Lower leg skin (tissue), 4 donors: ENCODE measurements around the gene ZC3H12C. TPM values are rescaled to one million over a fixed set of nuclear protein-coding genes. Genes with fewer than 3 reads are reported as not detected.
"Not testable (repeated sequence)": the region's sequence is repeated elsewhere in the genome, so short reads cannot be mapped to it uniquely, and the experiment has no call there.

Experiments
- DNase-seq, 2 donors: peaks; one replicate each; pipeline ENCODE4 v3.0.0-alpha.2; 2019; ENCODE audit warnings: low spot score in 2 of 2
- H3K4me3 ChIP-seq: fragments of 200-600 bp; sonication (generic); 2 replicates; pipeline ENCODE4 v1.5.1; 2017; ENCODE audit warnings: mild to moderate bottlenecking, low read depth; ENCODE audit not compliant: poor library complexity, severe bottlenecking
- CTCF ChIP-seq, 3 donors: fragments of 450-650 bp; IDR thresholded peaks; one replicate each; pipeline ENCODE4 v1.5.1; 2016; ENCODE audit warnings: antibody characterized with exemption in 3 of 3, mild to moderate bottlenecking in 3 of 3, moderate library complexity in 2 of 3
- POLR2A ChIP-seq, 2 donors: fragments of 450-650 bp; IDR thresholded peaks; one replicate each; pipeline ENCODE4 v1.6.1; 2016 to 2017; ENCODE audit warnings: antibody characterized with exemption in 2 of 2, mild to moderate bottlenecking in 1 of 2, moderate library complexity in 1 of 2
- WGBS, 2 donors: methylation state at CpG; one replicate each; pipeline ENCODE4 v1.1.5; 2018; 5-methylcytosine and 5-hydroxymethylcytosine counted together
- intact Hi-C: fragments of 100-400 bp; cut with DNase I; formaldehyde crosslinking; loops from one replicate; pipeline ENCODE4 v1.15.0; 2023; ENCODE audit warnings: low total_unique reads
- total RNA-seq, 4 donors: library from RNA; depleted of rRNA; stranded (reverse); fragments of >200 nt; gene quantifications; one replicate each; pipeline ENCODE4 v1.1.0, GENCODE V29; 2016

The ZC3H12C gene
- total RNA-seq, 4 donors from 2014 or later: 13.7 to 22.6 (median 14.6) TPM

- peak in 1 of 2 donors; percentile 34 for DNase-seq
- intact Hi-C loops: loop anchor here (5.0 kb wide), 1 partner anchor 238 kb away; no protein-coding TSS in a partner anchor
These were observed 106.2 kb downstream of the ZC3H12C start for GRCh38 chr11:110199184-110199981.

GRCh38 chr11:110200241-110200640 lies 107.0 kb downstream of the ZC3H12C start:
- intact Hi-C loops: loop anchor here (10.0 kb wide), 1 partner anchor 165 kb away; no protein-coding TSS in a partner anchor
- WGBS, 2 donors: 87 to 88% methylated on average over 6 of the region's 6 CpGs
- H3K4me3 ChIP-seq: no peak overlapping the region
- no peak for DNase-seq
- TF ChIP-seq CTCF (IDR thresholded peaks at IDR 0.05): no peak
- TF ChIP-seq POLR2A (IDR thresholded peaks at IDR 0.05): no peak

More at GRCh38 chr11:110199184-110199981, 106.2 kb downstream of the ZC3H12C start:
- no peak for TF ChIP-seq POLR2A (IDR thresholded peaks at IDR 0.05)
- WGBS, 2 donors: 80 to 85% methylated on average over 4 of the region's 4 CpGs
- no peak overlapping the region for H3K4me3 ChIP-seq

GRCh38 chr11:110200836-110201235 lies 107.6 kb downstream of the ZC3H12C start:
- WGBS, 2 donors: 84 to 89% methylated on average over 10 of the region's 10 CpGs
- DNase-seq: peak in 1 of 2 donors; percentile 12
- TF ChIP-seq CTCF (IDR thresholded peaks at IDR 0.05) (no peak), POLR2A (IDR thresholded peaks at IDR 0.05) (no peak)
- intact Hi-C loops: loop anchor here (10.0 kb wide), 1 partner anchor 164 kb away; no protein-coding TSS in a partner anchor
- no peak overlapping the region for H3K4me3 ChIP-seq

GRCh38 chr11:110207123-110207522 lies 113.9 kb downstream of the ZC3H12C start:
- no peak for DNase-seq
- intact Hi-C loops: loop anchor here (10.0 kb wide), 1 partner anchor 158 kb away; no protein-coding TSS in a partner anchor
- TF ChIP-seq CTCF (IDR thresholded peaks at IDR 0.05): no peak
- TF ChIP-seq POLR2A (IDR thresholded peaks at IDR 0.05): no peak
- no peak overlapping the region for H3K4me3 ChIP-seq
- 91 to 96% methylated on average over 6 of the region's 6 CpGs for whole genome bisulfite sequencing, 2 donors

- not testable (repeated sequence) for H3K4me3 ChIP-seq, DNase-seq
- WGBS, 2 donors: 77% methylated on average over 19 to 22 of the region's 29 CpGs
- intact Hi-C loops: loop anchor here (10.0 kb wide), 1 partner anchor 156 kb away; no protein-coding TSS in a partner anchor
These were observed 115.6 kb downstream of the ZC3H12C start for GRCh38 chr11:110208678-110209312.

- intact Hi-C loops: loop anchor here (10.0 kb wide), 1 partner anchor 155 kb away; no protein-coding TSS in a partner anchor
- 17 to 37% methylated on average over 2 to 5 of the region's 14 CpGs for WGBS, 2 donors
- not testable (repeated sequence) for H3K4me3 ChIP-seq, DNase-seq
These were observed 116.1 kb downstream of the ZC3H12C start for GRCh38 chr11:110209313-110209694.

GRCh38 chr11:110217223-110217877 lies 124.2 kb downstream of the ZC3H12C start:
- 85 to 87% methylated on average over 12 of the region's 12 CpGs for WGBS, 2 donors
- DNase-seq: no peak

More at GRCh38 chr11:110217223-110217877, 124.2 kb downstream of the ZC3H12C start:
- TF ChIP-seq POLR2A (IDR thresholded peaks at IDR 0.05) (no peak), CTCF (IDR thresholded peaks at IDR 0.05) (no peak)
- intact Hi-C loops: no loop called here
- no peak overlapping the region for H3K4me3 ChIP-seq
